Vagina (tissue), 2 donors: ENCODE data around the gene GRXCR2. TPM values are rescaled to one million over a fixed set of nuclear protein-coding genes. Genes with fewer than 3 reads are reported as not detected.

Experiments
- DNase-seq, 2 donors: peaks; one replicate each; pipeline ENCODE4 v3.0.0-alpha.2; 2017; ENCODE audit errors: extremely low spot score in 2 of 2
- H3K27ac ChIP-seq: fragments of 200-600 bp; sonication (generic); one replicate; pipeline ENCODE4 v1.5.1; 2019
- H3K27me3 ChIP-seq: fragments of 200-600 bp; sonication (generic); one replicate; pipeline ENCODE4 v1.5.1; 2019
- H3K36me3 ChIP-seq, 2 donors: fragments of 200-600 bp; sonication (generic); one replicate each; pipeline ENCODE4 v1.5.1; 2017 to 2019
- H3K4me1 ChIP-seq: fragments of 200-600 bp; sonication (generic); one replicate; pipeline ENCODE4 v1.5.1; 2019
- H3K4me3 ChIP-seq, 2 donors: fragments of 200-600 bp; sonication (generic); 1 replicate in 1 of 2; 2 replicates in 1 of 2; pipeline ENCODE4 v1.5.1; 2016 to 2019
- H3K9me3 ChIP-seq: fragments of 200-600 bp; sonication (generic); one replicate; pipeline ENCODE4 v1.5.1; 2019
- POLR2A ChIP-seq, 2 donors: fragments of 450-650 bp; IDR thresholded peaks; one replicate each; pipeline ENCODE4 v1.6.1; 2017; ENCODE audit warnings: antibody characterized with exemption in 2 of 2, mild to moderate bottlenecking in 2 of 2, moderate library complexity in 2 of 2
- POLR2AphosphoS5 ChIP-seq, 2 donors: sonication (generic); formaldehyde crosslinking; IDR thresholded peaks; one replicate each; pipeline ENCODE4 v1.9.0; 2017; ENCODE audit warnings: antibody characterized with exemption in 2 of 2, mild to moderate bottlenecking in 2 of 2, low read depth in 1 of 2; ENCODE audit not compliant: insufficient read depth in 1 of 2
- intact Hi-C: fragments of 100-400 bp; cut with DNase I; formaldehyde crosslinking; loops from one replicate; pipeline ENCODE4 v1.15.1; 2023
- total RNA-seq: library from RNA; depleted of rRNA; stranded (reverse); fragments of >200 nt; gene quantifications from one replicate; pipeline ENCODE4 v1.2.3, GENCODE V29; 2016
- TF ChIP-seq, protein P1 (sequence below), 3 experiments: fragments of 450-650 bp in 2 of 3; fragments of 200-600 bp in 1 of 3; sonication (generic) in 1 of 3; IDR thresholded peaks; one replicate each; pipeline ENCODE4 v1.5.1; 2017 to 2019; ENCODE audit warnings: antibody characterized with exemption in 3 of 3, mild to moderate bottlenecking in 2 of 3, moderate library complexity in 2 of 3

The GRXCR2 gene
- total RNA-seq, 1 donor from 2014 or later, result not detected

DNA sequence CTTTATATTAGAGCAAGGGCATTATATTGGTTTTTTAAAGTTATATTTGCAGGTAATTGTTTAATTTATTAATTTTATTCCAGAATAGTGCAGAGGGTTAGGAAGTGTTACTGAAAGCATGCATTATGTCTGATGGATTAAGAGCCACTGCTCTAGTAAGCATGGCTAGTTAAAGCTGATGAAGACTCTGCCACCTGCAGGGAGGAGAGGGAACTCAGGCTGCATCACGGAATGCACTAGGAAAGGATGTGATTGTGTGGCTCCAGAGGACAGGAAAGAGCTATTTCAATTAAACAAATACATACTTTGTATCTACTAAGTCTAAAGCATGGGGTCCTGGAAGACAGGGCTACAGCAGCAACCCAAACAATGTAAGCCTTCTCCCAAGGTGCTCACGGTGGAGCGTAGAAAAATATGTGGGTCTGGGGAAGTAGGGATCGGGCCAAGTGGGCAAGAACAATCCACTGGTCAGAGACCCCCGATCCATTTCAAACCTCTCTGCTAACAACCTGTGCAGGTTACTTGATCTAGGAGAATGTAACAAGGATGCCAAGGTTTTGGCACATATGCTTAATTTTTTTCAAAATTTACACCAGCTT is 15.3 kb upstream of the GRXCR2 start:
- TF ChIP-seq, protein P1, sequence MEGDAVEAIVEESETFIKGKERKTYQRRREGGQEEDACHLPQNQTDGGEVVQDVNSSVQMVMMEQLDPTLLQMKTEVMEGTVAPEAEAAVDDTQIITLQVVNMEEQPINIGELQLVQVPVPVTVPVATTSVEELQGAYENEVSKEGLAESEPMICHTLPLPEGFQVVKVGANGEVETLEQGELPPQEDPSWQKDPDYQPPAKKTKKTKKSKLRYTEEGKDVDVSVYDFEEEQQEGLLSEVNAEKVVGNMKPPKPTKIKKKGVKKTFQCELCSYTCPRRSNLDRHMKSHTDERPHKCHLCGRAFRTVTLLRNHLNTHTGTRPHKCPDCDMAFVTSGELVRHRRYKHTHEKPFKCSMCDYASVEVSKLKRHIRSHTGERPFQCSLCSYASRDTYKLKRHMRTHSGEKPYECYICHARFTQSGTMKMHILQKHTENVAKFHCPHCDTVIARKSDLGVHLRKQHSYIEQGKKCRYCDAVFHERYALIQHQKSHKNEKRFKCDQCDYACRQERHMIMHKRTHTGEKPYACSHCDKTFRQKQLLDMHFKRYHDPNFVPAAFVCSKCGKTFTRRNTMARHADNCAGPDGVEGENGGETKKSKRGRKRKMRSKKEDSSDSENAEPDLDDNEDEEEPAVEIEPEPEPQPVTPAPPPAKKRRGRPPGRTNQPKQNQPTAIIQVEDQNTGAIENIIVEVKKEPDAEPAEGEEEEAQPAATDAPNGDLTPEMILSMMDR (IDR thresholded peaks at IDR 0.05), result no peak
- DNase-seq, result no peak
- Histone ChIP-seq H3K27ac (no peak overlapping the region), H3K4me3 (no peak overlapping the region), H3K27me3 (no peaks in the 10 kb centered on the region), H3K9me3 (no peaks in the 10 kb centered on the region), H3K36me3 (no peaks in the 10 kb centered on the region), H3K4me1 (no peaks in the 10 kb centered on the region)
- intact Hi-C loops, result no loop called here

DNA sequence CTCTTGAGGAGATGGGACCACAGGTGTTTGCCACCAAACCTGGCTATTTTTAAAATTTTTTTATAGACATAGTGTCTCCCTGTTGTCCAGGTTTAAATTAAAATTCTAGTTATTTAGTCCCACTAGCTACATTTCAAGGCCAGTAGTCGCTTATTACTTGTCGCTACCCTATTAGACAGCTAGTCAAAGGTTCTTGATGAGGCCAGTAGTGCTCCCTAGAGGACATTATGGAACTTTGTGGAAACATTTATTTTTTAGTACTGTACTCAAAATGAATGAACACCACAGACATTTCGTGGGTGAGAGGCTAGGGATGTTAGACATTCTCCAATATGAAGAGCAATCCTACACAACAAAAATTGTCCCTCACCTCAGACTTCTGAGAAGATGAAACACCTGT is 14.4 kb upstream of the GRXCR2 start:
- no peak for DNase-seq
- Histone ChIP-seq H3K36me3 (no peaks in the 10 kb centered on the region), H3K27me3 (no peaks in the 10 kb centered on the region), H3K4me1 (no peaks in the 10 kb centered on the region), H3K27ac (no peak overlapping the region), H3K9me3 (no peaks in the 10 kb centered on the region), H3K4me3 (no peak overlapping the region)
- no peak for TF ChIP-seq POLR2AphosphoS5 (IDR thresholded peaks at IDR 0.05; ENCODE audit: insufficient read depth in 1 of 2, low read depth in 1 of 2)
- no peak for TF ChIP-seq POLR2A (IDR thresholded peaks at IDR 0.05)
- TF ChIP-seq, protein P1 (IDR thresholded peaks at IDR 0.05), result no peak
- intact Hi-C loops, result no loop called here

DNA sequence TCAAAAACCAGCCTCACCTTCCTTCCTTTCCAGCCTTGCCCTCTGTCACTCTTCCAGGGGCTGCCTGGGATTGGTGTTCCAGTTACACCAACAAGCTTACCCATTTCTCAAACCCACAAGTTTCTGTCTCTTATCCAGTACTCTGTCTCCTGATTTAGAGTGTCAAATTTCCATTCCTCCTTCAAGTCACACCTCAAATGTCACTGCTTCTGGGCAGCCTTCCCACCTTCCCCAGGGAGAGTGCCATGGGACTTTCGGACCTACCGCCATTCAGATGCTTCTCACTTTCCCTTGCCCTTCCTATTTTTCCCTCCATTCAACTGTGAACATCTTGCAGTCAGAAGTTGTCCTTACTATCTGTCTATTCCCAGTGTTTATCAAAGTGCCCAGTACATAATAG is 2.0 kb upstream of the GRXCR2 start:
- intact Hi-C loops, result no loop called here
- H3K27me3 ChIP-seq, result no peaks in the 10 kb centered on the region

DNA sequence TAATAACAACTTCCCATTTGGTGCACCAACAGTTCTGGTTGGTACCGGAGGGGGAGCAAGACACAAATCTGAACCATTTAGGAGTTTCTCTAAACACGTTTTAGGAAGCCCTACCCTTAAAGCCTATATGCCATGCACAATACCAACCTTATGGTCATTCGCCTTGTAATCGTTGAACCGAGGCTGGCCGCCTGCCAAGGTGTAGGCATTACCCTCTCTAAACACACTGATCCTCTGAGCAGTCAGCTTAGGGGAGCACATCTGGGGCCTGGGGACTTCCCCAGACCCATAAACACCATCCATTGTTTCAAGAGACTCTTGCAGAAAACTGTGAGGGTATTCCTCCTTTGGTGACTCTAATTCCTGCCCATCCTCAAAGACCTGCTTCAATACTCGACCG is 328 bp downstream of the GRXCR2 start:
- H3K27me3 ChIP-seq, result no peaks in the 10 kb centered on the region
- no peaks in the 10 kb centered on the region for H3K4me1 ChIP-seq
- H3K4me3 ChIP-seq, result no peak overlapping the region
- H3K27ac ChIP-seq, result no peak overlapping the region
- intact Hi-C loops, result no loop called here
- no peak for DNase-seq
- no peaks in the 10 kb centered on the region for H3K36me3 ChIP-seq
- no peaks in the 10 kb centered on the region for H3K9me3 ChIP-seq
- TF ChIP-seq, protein P1 (IDR thresholded peaks at IDR 0.05), result no peak
- no peak for TF ChIP-seq POLR2AphosphoS5 (IDR thresholded peaks at IDR 0.05; ENCODE audit: insufficient read depth in 1 of 2, low read depth in 1 of 2)
- TF ChIP-seq POLR2A (IDR thresholded peaks at IDR 0.05), result no peak

More for the DNA sequence above, 2.0 kb upstream of the GRXCR2 start:
- no peak overlapping the region for H3K27ac ChIP-seq
- DNase-seq, result no peak
- no peak overlapping the region for H3K4me3 ChIP-seq
- no peaks in the 10 kb centered on the region for H3K4me1 ChIP-seq
- TF ChIP-seq POLR2A (IDR thresholded peaks at IDR 0.05) (no peak), POLR2AphosphoS5 (IDR thresholded peaks at IDR 0.05; ENCODE audit: insufficient read depth in 1 of 2, low read depth in 1 of 2) (no peak)
- TF ChIP-seq, protein P1 (IDR thresholded peaks at IDR 0.05), result no peak
- no peaks in the 10 kb centered on the region for H3K36me3 ChIP-seq
- no peaks in the 10 kb centered on the region for H3K9me3 ChIP-seq

DNA sequence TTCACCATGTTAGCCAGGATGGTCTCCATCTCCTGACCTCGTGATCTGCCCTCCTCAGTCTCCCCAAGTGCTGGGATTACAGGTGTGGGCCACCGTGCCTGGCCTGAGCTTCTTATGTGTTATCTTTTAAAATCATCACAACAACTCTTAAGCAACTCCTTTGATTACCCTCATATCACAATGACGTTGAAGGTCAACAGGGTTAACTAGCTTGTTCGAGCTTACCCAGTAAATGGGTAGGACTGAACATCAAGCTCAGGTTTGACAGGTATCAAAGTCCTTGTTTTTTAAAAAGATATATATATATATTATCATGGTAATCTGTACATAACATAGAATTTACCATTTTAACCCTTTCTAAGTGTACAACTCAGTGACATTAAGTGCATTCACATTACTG is 3.1 kb downstream of the GRXCR2 start:
- TF ChIP-seq, protein P1 (IDR thresholded peaks at IDR 0.05), result no peak
- no peak for TF ChIP-seq POLR2AphosphoS5 (IDR thresholded peaks at IDR 0.05; ENCODE audit: insufficient read depth in 1 of 2, low read depth in 1 of 2)
- no peak for TF ChIP-seq POLR2A (IDR thresholded peaks at IDR 0.05)
- H3K4me1 ChIP-seq, result no peaks in the 10 kb centered on the region
- H3K27me3 ChIP-seq, result no peaks in the 10 kb centered on the region
- H3K9me3 ChIP-seq, result no peaks in the 10 kb centered on the region
- intact Hi-C loops, result no loop called here
- H3K36me3 ChIP-seq, result no peaks in the 10 kb centered on the region
- no peak overlapping the region for H3K27ac ChIP-seq
- DNase-seq, result no peak
- no peak overlapping the region for H3K4me3 ChIP-seq
